Esophagus muscularis mucosa (tissue), 3 donors: ENCODE results near the gene DTYMK.

Experiments used
- POLR2A ChIP-seq: fragments of 450-650 bp; IDR thresholded peaks from one replicate; pipeline ENCODE4 v1.6.1; 2017; ENCODE audit warnings: antibody characterized with exemption, moderate library complexity, mild to moderate bottlenecking, low read depth
- TF ChIP-seq, protein P1 (sequence below), 3 experiments: fragments of 200-600 bp in 2 of 3; fragments of 450-650 bp in 1 of 3; sonication (generic) in 2 of 3; IDR thresholded peaks; one replicate each; pipeline ENCODE4 v1.5.1; 2017 to 2019; ENCODE audit warnings: antibody characterized with exemption in 3 of 3, mild to moderate bottlenecking in 2 of 3, moderate library complexity in 1 of 3

DNA sequence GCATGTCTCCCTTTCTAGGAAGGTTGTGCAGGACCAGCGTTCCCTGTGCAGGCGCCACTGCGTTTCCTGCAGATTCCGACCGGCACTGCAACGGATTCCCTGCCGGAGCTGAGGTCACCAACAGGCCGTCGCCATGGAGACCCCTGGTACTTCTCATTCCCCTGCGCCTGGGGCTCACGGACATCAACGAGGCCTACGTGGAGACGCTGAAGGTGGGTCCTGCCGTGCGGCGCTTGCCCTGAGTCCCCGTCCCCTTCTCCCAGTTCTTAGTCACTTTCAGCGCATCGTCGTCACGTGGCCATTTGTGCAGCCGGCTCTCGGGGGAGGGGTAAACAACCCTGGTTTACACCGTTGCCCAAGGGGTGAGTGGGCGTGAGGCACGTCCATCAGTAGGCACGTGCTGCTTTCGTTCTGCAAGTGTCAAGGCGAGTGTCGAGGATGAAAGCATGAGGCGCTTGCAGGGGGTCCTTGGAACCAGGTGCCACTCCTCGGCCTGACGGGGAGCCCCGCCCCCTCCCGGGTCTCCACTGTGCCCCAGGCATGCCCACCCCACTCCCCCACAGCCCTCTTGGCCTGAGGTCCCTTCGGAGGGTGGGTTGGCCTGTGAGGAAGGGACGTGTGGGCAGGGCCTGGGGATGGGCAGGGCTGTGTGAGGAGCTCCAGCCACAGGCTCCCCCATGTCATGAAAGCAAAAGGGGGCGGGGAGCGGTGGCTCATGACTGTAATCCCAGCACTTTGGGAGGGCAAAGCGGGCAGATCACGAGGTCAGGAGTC is 19.8 kb downstream of the DTYMK start:
- TF ChIP-seq POLR2A: no peak
- TF ChIP-seq, protein P1, sequence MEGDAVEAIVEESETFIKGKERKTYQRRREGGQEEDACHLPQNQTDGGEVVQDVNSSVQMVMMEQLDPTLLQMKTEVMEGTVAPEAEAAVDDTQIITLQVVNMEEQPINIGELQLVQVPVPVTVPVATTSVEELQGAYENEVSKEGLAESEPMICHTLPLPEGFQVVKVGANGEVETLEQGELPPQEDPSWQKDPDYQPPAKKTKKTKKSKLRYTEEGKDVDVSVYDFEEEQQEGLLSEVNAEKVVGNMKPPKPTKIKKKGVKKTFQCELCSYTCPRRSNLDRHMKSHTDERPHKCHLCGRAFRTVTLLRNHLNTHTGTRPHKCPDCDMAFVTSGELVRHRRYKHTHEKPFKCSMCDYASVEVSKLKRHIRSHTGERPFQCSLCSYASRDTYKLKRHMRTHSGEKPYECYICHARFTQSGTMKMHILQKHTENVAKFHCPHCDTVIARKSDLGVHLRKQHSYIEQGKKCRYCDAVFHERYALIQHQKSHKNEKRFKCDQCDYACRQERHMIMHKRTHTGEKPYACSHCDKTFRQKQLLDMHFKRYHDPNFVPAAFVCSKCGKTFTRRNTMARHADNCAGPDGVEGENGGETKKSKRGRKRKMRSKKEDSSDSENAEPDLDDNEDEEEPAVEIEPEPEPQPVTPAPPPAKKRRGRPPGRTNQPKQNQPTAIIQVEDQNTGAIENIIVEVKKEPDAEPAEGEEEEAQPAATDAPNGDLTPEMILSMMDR (IDR thresholded peaks at IDR 0.05): no peak
